ENCODE results near the gene ZMIZ2.

Gene ZMIZ2

GRCh38 chr7:44757739-44758138 lies 9.1 kb downstream of the ZMIZ2 start:
- no peak for DNase-seq (ENCODE audit: low read depth)

- no peak for DNase-seq (ENCODE audit: low read depth)
Observed at GRCh38 chr7:44759246-44759645, 10.6 kb downstream of the ZMIZ2 start.

- DNase-seq (ENCODE audit: low read depth), result no peak
Observed at GRCh38 chr7:44760034-44760580, 11.5 kb downstream of the ZMIZ2 start.

GRCh38 chr7:44761207-44762161 lies 12.8 kb downstream of the ZMIZ2 start:
- DNase-seq (ENCODE audit: low read depth), result no peak

GRCh38 chr7:44762300-44762699 lies 13.7 kb downstream of the ZMIZ2 start:
- no peak for DNase-seq (ENCODE audit: low read depth)

GRCh38 chr7:44762726-44763522 lies 14.3 kb downstream of the ZMIZ2 start:
- no peak for DNase-seq (ENCODE audit: low read depth)

- DNase-seq (ENCODE audit: low read depth), result no peak
Observed at GRCh38 chr7:44764081-44764480, 15.4 kb downstream of the ZMIZ2 start.

- DNase-seq (ENCODE audit: low read depth), result no peak
Observed at GRCh38 chr7:44764665-44765578, 16.3 kb downstream of the ZMIZ2 start.

- no peak for DNase-seq (ENCODE audit: low read depth)
Observed at GRCh38 chr7:44765579-44766415, 17.1 kb downstream of the ZMIZ2 start.

GRCh38 chr7:44766416-44766801 lies 17.8 kb downstream of the ZMIZ2 start:
- no peak for DNase-seq (ENCODE audit: low read depth)

GRCh38 chr7:44767134-44767911 lies 18.7 kb downstream of the ZMIZ2 start:
- DNase-seq (ENCODE audit: low read depth), result no peak

GRCh38 chr7:44767912-44768627 lies 19.4 kb downstream of the ZMIZ2 start:
- DNase-seq (ENCODE audit: low read depth), result no peak

GRCh38 chr7:44768628-44769371 lies 20.2 kb downstream of the ZMIZ2 start:
- DNase-seq (ENCODE audit: low read depth), result no peak

GRCh38 chr7:44769376-44769775 lies 20.7 kb downstream of the ZMIZ2 start:
- no peak for DNase-seq (ENCODE audit: low read depth)

- no peak for DNase-seq (ENCODE audit: low read depth)
Observed at GRCh38 chr7:44769776-44770294, 21.2 kb downstream of the ZMIZ2 start.

- no peak for DNase-seq (ENCODE audit: low read depth)
Observed at GRCh38 chr7:44771358-44771757, 22.7 kb downstream of the ZMIZ2 start.

- no peak for DNase-seq (ENCODE audit: low read depth)
Observed at GRCh38 chr7:44772440-44772839, 23.8 kb downstream of the ZMIZ2 start.

GRCh38 chr7:44772867-44773266 lies 24.2 kb downstream of the ZMIZ2 start:
- DNase-seq (ENCODE audit: low read depth), result no peak

Measured in stimulated activated CD4-positive, alpha-beta T cell treated with anti-CD3 and anti-CD28 coated beads, Interleukin-2, amount 100 ng/mL, for 4 hours (primary cell).